Activated T-helper 1 cell treated with Interleukin-2 at 50 U/mL for 16 hours (primary cell): ENCODE results near the gene ZNF236.
"Not testable (repeated sequence)": the region's sequence is repeated elsewhere in the genome, so short reads cannot be mapped to it uniquely, and the experiment has no call there.

ENCODE experiments used
- DNase-seq: peaks from one replicate; pipeline ENCODE4 v3.0.0-alpha.2; 2020; ENCODE audit warnings: low read depth

Gene ZNF236

DNA sequence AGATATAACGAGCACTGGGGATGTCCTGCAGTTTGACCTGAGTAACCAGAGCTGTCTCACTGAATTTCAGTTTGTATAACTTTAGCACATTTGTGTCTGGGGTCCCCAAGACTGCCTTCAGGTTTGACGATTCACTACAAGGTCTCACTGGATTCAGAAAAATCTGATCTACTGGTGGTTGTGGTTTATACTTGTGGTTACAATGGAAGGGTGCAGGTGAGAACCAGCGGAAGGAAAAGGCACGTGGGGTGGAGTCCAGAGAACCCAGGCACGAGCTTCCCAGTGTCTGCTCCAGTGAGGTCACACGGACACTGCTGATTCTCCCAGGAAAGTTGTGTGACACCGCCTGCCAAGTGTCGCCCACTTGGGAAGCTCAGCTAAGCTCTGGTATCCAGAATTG lies 126.0 kb downstream of the ZNF236 start:
- no peak for DNase-seq

DNA sequence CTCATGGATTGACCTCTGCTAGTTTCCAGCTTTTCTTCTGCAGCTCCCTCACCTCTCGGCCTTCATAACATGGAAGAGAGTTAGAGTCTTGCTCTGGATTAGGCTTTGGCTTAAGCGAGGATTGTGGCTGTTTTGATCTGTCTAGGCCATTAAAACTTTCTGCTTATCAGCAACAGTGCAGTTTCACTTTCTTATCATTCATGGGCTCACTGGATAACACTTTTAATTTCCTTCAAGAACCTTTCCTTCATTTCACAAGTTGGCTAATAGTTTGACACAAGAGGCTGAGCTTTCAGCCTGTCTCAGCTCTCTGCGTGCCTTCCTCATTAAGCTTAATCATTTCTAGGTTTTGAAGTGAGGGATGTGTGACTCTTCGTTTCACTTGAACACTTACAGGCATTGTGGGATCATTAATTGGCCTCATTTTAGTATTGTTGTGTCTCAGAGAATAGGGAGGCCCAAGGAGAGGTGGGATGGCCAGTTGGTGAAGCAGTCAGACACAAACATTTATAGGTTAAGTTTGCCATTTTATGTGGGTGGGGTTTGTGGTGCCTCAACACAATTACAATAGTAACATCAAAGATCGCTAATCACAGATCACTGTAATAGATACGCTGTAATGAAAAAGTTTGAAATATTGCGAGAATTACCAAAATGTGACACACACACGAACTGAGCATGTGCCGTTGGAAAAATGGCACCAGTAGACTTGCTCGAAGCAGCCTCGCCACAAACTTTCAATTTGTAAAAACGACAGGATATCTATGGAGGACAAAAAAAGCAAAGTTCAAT lies 129.3 kb downstream of the ZNF236 start:
- DNase-seq, result no peak

DNA sequence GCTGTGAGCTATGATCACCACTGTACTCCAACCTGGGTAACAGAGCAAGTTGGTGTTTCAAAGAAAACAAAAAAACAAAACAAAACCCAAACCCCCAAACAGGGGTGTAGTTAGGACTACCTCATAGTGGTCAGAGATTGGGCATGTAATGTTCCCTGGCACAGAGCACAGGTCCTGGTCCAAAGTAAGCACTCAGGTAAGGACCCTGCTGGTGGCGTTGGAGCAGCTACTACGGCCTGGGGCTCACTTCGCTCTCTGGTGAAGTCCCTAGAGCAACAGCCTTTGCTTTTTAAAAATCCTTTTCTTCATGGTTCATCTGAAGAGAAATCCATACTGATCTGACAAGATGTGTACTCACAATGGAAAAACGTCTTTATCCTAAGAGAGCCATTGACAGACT lies 130.4 kb downstream of the ZNF236 start:
- DNase-seq, result no peak

DNA sequence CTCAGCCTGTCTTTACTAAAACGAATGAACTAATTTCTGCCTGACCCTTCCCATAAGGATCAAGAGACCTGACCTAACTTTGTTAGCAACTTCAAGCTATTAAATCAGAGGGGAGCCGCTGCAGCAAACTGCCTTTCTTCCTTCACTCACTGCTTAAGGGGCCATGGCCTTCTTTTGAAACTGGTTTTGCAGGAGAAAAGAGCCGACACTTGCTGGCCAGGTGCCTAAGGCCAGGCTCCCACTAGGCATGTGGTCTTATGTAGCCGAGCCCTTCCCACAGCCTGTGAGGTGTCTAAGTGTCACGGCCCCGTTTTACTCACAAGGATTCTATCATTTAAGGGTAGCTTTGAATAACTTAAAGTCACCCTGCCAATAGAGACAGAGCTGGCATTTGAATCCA lies 130.8 kb downstream of the ZNF236 start:
- no peak for DNase-seq

DNA sequence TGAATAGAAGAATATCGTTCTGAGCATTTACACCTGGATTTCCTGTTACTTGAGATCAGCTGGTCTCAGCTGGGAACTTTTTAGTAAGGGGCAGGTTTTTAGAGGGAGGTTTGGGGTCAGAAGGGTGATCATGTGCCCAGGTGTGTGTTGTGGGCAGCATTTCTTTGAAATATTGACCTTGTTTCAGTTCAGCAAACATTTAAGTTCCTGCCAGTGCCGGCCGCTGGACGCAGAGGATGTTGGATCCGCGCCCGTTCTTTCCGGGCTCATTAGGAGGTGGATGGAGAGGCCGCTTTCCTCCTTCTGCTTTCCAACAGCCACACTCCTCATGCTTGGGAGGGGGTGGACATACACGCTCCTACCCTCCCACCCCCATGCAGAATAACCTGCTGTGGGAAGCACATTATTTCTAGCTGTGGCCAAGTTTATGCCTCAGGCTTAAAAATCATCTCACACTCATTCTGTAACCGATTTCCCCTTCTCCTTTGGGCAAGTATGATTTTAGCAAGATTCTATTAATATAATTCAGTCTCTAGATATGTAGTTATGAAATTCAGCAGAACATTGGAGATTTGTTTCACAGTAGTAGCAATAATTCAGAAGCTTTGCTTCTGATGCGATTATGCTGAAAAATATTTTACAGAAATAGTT lies 131.4 kb downstream of the ZNF236 start:
- no peak for DNase-seq

DNA sequence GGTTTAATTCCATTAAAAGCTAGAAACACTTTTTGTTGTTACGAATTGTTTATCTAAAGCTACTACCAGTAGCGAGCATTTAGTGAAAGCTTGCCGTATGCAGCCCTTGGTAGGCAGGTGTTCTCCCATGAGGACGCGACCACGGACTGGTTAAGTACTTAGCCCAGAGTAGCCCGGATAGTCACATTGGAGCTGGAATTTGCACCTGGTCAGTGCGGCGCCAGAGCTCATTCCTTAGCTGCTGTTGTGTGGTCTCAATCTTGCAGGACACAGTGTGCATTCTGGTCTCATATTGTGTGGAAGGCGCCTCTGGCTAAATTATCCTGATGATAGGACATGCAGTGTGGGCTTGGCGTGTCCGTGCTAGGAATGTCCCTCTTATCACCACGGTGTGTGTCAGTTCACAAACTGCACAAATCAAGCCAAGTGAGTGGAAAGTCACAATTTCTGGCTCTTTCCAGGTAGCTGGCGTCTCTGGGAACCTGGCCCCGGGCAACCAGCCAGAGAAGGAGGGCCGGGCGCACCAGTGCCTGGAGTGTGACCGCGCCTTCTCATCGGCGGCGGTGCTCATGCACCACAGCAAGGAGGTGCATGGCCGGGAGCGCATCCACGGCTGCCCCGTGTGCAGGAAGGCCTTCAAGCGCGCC lies 133.3 kb downstream of the ZNF236 start:
- no peak for DNase-seq

DNA sequence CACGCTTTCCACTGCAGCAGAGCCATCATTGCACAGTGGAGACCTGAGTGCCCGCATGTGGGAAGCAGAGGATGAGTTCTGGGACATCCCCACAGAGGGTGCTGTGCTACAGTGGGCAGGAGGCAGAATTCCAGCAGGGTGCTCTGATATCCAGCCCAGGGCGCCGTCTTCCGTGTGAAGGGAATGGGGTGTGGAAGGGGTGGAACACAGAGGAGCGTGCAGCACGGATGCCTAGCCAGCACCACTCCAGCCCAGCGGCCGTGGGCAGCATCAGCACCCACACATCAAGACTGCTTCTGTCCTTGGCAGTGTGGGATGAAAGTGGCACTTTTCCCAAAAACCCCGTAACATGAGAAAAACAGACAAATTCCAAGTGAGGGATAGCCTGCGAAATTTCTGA lies 134.3 kb downstream of the ZNF236 start:
- no peak for DNase-seq

DNA sequence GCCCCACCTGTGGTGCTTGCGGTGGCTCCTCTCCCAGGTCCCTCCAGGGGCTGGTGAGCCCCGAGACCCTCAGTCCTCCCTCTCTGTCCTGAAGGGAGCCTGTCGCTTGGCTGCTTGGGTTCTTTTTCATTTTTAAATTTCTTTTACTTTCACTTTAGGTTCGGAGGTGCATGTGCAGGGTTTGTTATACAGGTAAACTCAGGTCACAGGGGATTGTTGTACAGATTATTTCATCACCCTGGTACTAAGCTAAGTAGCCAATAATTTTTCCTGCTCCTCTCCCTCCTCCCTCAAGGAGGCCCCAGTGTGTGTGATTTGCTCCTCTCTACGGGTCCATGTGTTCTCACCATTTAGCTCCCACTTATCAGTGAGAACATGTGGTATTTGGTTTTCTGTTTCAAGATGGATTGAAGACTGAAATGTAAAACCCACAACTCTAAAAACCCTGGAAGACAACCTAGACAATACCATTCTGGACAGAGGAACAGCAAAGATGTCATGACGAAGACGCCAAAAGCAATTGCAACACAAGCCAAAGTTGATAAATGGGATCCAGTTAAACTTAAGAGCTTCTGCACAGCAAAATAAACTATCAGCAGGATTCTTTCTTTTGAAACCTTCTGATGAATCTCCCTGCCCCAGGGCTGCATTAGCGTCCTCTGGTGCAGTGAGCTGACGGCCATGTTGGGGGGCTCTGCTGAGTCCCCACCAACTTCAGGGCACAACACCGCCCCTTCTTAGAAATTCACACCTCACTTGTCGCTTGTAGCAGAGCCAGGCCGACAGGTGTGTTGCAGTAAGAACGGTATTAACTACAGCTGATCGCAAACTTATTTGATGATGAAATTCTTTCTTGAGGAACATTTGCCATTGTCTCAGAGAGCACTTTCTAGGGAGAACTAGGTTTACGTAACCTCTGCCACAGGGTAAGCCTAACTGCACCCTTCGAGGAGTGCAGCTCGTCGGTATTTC lies 135.3 kb downstream of the ZNF236 start:
- no peak for DNase-seq

DNA sequence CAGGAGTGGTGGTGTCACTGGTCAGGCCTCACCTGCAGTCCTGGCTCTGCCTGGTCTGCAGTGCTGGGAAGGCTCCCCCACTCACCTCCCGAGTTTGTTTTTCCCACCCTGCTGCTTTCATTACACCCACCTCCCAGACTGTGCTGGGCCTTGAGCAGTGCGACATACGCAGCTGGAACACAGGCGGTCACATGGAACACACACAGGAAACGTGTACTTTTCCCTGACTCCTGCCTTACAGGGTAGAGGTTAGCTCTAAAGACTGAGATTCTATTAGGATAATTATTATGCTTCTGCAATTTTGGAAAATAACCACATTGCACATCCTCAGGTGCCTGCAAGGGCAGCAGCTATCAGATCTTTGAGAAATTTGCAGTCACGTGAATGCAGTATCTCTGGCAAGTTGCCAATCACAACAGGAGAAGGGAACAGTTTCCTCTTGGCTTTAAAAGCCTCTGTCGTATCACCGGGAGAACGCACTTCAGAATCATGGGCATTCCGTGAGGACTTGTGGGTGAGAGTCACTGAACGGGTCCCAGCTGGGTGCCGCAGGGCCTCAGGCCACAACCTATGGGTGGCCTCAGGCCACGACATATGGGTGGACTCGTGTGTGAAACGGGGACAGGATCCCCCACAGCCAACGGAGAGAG lies 136.5 kb downstream of the ZNF236 start:
- no peak for DNase-seq

DNA sequence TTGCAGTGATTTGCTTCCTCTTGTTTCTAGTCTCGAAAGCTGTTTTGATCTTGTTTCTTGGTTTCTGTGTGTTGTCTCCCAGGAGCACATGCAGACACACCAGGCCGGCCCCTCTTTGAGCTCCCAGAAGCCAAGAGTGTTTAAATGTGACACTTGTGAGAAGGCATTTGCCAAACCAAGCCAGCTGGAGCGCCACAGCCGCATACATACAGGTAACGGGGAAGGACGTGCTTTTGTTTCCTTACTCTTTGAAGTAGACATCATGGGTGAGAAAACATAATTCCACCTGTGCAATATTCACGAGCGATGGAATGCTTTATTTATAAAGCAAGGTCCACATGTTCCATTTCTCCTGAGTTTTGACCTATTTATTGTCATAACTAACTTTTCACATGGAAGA lies 137.2 kb downstream of the ZNF236 start:
- DNase-seq, result no peak

DNA sequence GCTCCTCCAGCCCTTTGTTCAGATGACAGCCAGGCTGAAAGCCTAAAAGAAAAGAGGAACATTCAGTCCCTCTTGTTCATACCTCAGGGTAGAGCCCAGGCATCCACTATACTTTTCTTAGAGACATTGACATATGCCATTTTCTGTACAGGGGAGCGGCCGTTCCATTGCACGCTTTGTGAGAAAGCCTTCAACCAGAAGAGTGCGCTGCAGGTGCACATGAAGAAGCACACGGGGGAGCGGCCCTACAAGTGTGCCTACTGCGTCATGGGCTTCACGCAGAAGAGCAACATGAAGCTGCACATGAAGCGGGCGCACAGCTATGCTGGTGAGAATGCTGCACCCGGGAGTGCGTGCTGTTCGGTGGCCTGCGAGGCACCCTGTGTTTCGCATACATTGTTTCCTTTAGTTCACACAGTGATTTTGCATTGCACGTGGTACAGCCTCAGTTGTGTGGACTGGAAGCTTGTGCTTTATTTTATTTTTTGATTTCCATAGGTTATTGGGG lies 138.2 kb downstream of the ZNF236 start:
- DNase-seq, result no peak

DNA sequence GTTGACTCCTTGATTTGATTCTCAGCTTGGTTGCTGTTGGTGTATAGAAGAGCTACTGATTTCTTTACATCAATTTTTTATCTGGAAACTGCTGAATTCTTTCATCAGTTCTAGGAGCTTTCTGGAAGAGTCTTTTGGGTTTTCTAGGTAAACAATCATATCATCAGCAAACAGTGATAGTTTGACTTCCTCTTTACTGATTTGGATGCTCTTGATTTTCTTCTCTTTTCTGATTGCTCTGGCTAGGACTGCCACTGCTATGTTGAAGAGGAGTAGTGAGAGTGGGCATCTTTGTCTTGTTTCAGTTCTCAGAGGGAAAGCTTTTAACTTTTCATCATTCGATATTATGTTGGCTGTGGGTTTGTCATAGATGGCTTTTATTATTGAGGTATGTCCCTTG lies 140.5 kb downstream of the ZNF236 start:
- DNase-seq, result no peak

DNA sequence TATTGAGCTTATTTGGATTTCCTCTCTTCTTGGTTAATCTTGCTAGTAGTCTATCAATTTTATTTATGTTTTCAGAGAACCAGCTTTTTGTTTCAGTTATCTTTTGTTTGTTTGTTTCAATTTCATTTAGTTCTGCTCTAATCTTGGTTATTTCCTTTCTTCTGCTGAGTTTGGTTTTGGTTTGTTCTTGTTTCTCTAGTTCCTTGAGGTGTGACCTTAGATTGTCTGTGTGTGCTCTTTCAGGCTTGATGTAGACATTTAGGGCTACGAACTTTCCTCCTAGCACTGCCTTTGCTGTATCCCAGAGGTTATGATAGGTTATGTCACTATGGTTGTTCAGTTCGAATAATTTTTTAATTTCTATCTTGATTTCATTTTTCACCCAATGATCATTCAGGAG lies 141.6 kb downstream of the ZNF236 start:
- no peak for DNase-seq

DNA sequence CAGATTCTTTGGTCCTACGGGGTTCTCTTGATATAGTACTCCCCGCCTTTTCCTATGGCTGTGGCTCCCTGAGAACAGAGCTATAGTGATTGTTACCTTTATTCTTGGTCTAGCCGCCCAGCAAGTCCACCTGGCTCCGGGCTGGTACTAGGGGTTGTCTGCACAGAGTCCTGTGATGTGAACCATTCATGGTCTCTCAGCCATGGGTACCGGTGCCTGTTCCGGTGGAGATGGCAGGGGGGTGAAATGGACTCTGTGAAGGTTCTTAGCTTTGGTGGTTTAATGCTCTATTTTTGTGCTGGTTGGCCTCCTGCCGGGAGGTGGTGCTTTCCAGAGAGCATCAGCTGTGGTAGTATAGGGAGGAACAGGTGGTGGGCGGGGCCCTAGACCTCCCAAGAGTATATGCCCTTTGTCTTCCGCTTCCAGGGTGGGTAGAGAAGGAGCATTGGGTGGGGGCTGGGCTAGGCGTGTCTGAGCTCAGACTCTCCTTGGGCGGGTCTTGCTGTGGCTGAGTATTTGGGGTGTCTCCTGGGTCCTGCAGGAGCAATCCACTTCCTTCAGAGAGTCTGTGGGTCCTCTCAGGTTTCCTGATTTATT lies 143.3 kb downstream of the ZNF236 start:
- DNase-seq, result not testable (repeated sequence)

DNA sequence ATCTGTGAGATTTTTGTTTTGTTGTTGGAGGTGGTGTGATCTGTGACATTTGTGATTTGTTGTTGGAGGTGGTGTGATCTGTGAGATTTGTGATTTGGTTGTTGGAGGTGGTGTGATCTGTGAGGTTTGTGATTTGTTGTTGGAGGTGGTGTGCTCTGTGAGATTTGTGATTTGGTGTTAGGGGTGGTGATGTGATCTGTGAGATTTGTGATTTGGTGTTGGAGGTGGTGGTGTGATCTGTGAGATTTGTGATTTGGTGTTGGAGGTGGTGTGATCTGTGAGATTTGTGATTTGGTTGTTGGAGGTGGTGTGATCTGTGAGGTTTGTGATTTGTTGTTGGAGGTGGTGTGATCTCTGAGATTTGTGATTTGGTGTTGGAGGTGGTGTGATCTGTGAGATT lies 144.9 kb downstream of the ZNF236 start:
- not testable (repeated sequence) for DNase-seq

DNA sequence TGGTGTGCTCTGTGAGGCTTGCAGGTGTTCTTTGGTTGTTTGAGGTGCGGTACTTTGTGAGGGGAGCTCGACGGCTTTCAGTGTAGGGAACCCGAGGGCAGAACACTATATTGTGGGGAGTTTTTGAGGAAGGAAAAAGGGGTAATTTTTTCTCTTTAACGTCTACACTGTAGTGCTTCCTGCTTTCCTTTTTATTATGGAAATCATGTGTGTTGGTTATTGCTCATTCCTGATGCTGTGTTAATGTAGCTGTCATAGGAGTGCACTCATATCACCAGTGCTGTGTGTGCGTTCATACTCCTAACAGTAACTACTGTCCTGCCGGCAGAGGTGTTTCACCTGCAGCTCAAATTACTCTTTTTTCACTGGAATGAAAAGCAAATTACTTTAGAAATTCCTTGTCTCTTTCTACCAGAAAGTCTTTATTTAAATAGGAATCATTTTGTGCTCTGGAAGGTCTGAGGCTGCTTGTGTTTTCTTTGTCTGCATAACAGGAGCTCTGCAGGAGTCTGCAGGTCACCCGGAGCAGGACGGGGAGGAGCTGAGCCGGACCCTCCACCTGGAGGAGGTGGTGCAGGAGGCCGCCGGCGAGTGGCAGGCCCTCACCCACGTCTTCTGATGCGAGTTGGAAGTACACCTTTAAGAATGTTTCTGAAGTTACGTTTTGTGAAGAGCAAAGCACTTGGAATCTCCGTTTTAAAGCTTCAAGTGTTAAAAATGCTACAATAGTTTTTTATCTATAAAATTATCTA lies 145.5 kb downstream of the ZNF236 start:
- no peak for DNase-seq

DNA sequence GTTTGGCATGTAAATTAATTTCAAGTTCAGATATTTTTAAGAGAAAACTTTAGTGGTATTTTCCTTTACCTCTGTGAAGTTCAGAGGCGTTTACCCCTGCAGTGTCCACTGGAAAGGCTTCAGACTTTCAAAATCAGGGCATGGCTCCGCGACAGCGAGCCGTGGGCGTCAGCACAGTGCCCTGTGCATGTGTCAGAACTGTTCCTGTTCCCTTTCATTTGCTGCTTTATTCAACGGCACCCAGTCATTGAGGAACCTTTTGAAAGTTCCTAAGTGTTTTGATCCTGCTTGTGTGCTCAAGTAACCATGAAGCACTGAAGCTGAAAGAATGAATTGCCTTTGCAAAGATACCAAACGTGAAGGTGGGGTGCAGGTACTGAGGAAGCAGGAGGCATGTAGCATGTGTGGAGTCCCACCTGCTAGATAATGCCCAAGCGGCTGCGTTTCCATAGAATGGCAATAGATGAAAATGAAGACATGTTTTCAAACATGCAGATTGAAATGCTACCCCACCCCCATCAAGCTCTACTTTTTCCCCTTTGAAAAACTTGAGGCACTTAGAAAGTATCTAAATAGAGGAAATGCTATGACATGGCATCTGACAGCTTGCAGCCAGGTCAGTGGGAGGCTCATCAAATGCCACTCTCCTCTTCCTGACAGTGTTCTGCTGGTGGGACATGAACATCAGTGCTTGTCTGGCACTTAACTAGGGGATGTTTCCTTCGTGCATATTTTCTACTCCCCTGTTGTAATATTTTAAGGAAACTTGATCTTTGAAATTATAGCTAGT lies 148.6 kb downstream of the ZNF236 start:
- DNase-seq, result no peak

DNA sequence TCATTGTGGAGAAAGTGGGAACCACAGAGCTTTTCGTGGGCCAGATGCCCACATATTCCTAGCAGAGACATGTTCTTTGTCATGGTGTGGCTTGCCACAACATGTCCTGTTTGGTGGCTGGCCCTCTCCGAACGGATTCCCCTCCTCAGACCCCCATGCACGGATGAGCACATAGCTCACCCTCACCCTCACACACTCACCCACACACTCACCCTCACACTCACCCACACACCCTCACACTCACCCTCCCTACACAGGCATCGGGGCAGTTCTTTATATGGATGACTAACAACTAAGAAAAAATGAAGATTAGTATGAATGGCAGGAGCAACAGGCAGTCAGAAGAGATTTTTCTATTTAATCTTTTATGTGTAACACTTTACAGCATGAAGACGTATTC lies 149.9 kb downstream of the ZNF236 start:
- DNase-seq, result no peak

DNA sequence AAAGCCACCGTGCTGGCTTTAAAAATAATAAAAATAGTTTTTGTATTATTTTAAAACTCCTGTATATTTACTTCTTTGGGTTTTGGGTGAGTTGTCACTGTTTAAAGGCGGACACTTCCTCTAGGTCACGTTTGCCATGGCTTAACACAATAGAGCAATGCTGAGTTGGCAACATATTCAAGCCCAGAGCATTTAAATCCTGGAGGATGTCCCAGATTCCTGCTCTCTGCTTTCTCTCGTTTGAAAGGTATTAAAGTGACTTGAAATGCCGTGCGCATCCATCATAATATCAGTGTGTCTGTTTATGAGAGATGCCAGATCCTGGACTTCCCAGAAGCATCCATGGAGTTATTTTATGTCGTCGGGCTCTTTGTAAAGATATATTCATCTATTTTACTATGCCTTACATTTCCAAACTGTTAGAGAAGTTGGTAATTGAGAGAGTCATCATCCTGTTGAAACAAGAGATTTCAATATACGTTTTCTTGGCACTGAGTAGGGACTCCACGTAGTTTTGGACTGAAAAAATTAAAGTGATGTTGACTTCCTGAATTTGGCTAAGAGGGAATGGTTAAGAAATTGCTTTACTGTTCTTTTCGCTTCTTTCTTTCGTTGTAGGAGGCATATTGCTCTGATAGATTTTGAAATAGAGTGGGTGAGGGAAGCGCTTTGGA lies 150.6 kb downstream of the ZNF236 start:
- no peak for DNase-seq
